ENCODE data around the gene BMERB1. TPM values are rescaled to one million over a fixed set of nuclear protein-coding genes. Genes with fewer than 3 reads are reported as not detected.
"Not testable (repeated sequence)": the region's sequence is repeated elsewhere in the genome, so short reads cannot be mapped to it uniquely, and the experiment has no call there.

Gene BMERB1
- total RNA-seq, 4 donors from 2014 or later = 75.6 to 103 (median 92.9) TPM

DNA sequence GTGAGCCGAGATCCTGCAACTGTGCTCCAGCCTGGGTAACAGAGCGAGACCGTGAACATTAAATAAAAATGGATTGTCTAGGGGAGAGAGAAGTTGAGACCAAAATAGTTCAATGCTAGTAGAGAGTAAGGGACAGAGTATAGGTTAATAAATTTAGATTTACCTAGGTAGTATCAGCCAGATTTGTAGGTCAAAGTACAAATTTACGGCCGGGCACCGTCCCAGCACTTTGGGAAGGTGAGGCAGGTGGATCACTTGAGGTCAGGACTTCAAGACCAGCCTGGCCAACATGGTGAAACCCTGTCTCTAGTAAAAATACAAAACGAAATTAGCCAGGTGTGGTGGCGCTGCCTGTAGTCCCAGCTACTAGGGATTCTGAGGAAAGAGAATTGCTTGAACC is 12.2 kb upstream of the BMERB1 start:
- intact Hi-C loops (cut with DNase I) = loop anchor here (10.0 kb wide), 1 partner anchor 193 kb away; no protein-coding TSS in a partner anchor
- no peak overlapping the region for H3K27ac ChIP-seq (replicated peaks in 1 of 4)
- WGBS = 87% methylated on average over 8 of the region's 8 CpGs
- H3K27me3 ChIP-seq = no peaks in the 10 kb centered on the region
- no peak for DNase-seq (ENCODE audit: extremely low spot score)
- peaks cover 0 to 2% (median under 1%) of the 10 kb centered on the region in 4 donors for H3K4me1 ChIP-seq
- no peak overlapping the region for H3K4me3 ChIP-seq
- no peaks in the 10 kb centered on the region for H3K36me3 ChIP-seq
- no peak for TF ChIP-seq EP300 (IDR thresholded peaks at IDR 0.05)
- TF ChIP-seq POLR2AphosphoS5 (IDR thresholded peaks at IDR 0.05) = no peak
- TF ChIP-seq, protein P1, sequence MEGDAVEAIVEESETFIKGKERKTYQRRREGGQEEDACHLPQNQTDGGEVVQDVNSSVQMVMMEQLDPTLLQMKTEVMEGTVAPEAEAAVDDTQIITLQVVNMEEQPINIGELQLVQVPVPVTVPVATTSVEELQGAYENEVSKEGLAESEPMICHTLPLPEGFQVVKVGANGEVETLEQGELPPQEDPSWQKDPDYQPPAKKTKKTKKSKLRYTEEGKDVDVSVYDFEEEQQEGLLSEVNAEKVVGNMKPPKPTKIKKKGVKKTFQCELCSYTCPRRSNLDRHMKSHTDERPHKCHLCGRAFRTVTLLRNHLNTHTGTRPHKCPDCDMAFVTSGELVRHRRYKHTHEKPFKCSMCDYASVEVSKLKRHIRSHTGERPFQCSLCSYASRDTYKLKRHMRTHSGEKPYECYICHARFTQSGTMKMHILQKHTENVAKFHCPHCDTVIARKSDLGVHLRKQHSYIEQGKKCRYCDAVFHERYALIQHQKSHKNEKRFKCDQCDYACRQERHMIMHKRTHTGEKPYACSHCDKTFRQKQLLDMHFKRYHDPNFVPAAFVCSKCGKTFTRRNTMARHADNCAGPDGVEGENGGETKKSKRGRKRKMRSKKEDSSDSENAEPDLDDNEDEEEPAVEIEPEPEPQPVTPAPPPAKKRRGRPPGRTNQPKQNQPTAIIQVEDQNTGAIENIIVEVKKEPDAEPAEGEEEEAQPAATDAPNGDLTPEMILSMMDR (IDR thresholded peaks at IDR 0.05) = no peak
- no peak for TF ChIP-seq POLR2A (IDR thresholded peaks at IDR 0.05; ENCODE audit: low read depth)
- no peaks in the 10 kb centered on the region for H3K9me3 ChIP-seq

DNA sequence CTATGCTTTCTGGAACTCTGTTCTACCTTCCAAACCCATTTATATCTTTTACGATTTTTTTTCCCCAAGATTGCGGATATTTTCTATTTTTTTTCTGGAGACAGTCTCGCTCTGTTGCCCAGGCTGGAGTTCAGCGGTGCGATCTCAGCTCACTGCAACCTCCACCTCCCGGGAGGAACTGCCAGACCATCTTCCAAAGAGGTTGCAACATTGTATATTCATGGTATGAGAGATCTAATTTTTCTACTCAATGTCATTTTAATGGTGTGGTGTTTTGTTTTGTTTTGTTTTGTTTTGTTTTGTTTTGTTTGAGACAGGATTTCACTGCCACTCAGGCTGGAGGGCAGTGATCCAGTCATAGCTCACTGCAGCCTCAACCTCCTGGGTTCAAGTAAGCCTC is 8.5 kb upstream of the BMERB1 start:
- Histone ChIP-seq H3K27ac (replicated peaks in 1 of 4) (no peak overlapping the region), H3K4me3 (no peak overlapping the region), H3K27me3 (no peaks in the 10 kb centered on the region), H3K36me3 (no peaks in the 10 kb centered on the region), H3K9me3 (no peaks in the 10 kb centered on the region), H3K4me1 (peaks cover 6 to 15% (median 12%) of the 10 kb centered on the region in 4 donors)
- DNase-seq (ENCODE audit: extremely low spot score) = no peak
- 89% methylated on average over 6 of the region's 6 CpGs for WGBS
- intact Hi-C loops (cut with DNase I) = loop anchor here (10.0 kb wide), 1 partner anchor 189 kb away; no protein-coding TSS in a partner anchor
- TF ChIP-seq, protein P1 (IDR thresholded peaks at IDR 0.05) = no peak
- no peak for TF ChIP-seq POLR2AphosphoS5 (IDR thresholded peaks at IDR 0.05)
- TF ChIP-seq EP300 (IDR thresholded peaks at IDR 0.05) = no peak
- no peak for TF ChIP-seq POLR2A (IDR thresholded peaks at IDR 0.05; ENCODE audit: low read depth)

DNA sequence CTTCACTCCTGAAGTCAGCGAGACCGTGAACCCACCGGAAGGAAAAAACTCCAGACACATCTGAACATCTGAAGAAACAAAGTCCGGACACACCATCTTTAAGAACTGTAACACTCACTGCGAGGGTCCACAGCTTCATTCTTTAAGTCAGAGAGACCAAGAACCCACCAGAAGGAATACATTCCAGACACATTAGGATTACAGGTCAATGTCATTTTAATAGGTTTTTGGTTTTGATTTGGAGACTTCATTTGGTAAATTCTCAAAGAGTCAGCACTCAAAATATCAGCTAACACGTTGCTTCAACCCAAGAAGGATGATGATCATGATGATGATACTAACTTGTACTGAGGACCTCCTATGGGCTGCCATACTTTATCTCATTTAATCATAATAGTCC is 7.6 kb upstream of the BMERB1 start:
- Histone ChIP-seq H3K36me3 (no peaks in the 10 kb centered on the region), H3K27ac (replicated peaks in 1 of 4) (no peak overlapping the region), H3K4me3 (no peak overlapping the region), H3K9me3 (no peaks in the 10 kb centered on the region), H3K27me3 (no peaks in the 10 kb centered on the region), H3K4me1 (peaks cover 6 to 15% (median 12%) of the 10 kb centered on the region in 4 donors)
- no peak for DNase-seq (ENCODE audit: extremely low spot score)
- TF ChIP-seq POLR2AphosphoS5 (IDR thresholded peaks at IDR 0.05) (no peak), POLR2A (IDR thresholded peaks at IDR 0.05; ENCODE audit: low read depth) (no peak), EP300 (IDR thresholded peaks at IDR 0.05) (no peak)
- TF ChIP-seq, protein P1 (IDR thresholded peaks at IDR 0.05) = no peak
- 74% methylated on average over 6 of the region's 6 CpGs for WGBS
- intact Hi-C loops (cut with DNase I) = loop anchor here (10.0 kb wide), 1 partner anchor 188 kb away; no protein-coding TSS in a partner anchor

DNA sequence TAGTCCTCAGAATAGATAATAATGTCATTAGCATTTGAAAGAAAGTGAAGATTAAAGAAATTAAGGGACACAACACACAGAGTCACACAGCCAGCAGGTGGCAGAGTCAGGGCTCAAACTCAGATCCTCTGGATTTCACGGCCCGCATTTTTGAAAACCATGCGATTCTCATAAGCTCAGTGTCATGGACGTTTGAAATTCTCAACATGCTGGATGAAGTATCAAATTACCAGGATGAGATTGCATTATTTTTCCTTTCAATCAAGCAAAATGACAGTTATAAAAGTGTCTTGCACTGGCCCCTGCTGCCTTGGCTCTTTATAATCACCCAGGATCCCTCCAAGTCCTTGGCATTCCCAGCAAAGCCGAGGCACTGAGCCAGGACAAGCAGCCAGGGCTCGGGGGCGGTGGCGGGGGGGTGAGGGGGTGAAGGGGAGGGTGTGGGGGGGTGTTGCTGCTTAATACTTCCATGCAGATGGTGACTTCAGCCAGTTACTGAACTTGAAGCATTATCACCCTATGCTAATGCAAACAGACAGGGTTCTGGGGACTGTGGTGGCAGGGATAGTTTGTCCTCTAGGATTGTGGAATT is 6.6 kb upstream of the BMERB1 start:
- peak overlapping the region; percentile 3 to 61 (median 52) for H3K27ac ChIP-seq (replicated peaks in 1 of 4)
- no peak for DNase-seq (ENCODE audit: extremely low spot score)
- WGBS = 18% methylated on average over 8 of the region's 8 CpGs
- peaks cover 6 to 15% (median 12%) of the 10 kb centered on the region in 4 donors for H3K4me1 ChIP-seq
- peak overlapping the region; percentile 13 to 36 (median 26) for H3K4me3 ChIP-seq
- no peaks in the 10 kb centered on the region for H3K9me3 ChIP-seq
- H3K36me3 ChIP-seq = no peaks in the 10 kb centered on the region
- no peaks in the 10 kb centered on the region for H3K27me3 ChIP-seq
- intact Hi-C loops (cut with DNase I) = loop anchor here (10.0 kb wide), 1 partner anchor 187 kb away; no protein-coding TSS in a partner anchor
- peak; percentile 37 to 59 for TF ChIP-seq POLR2AphosphoS5 (IDR thresholded peaks at IDR 0.05)
- no peak for TF ChIP-seq EP300 (IDR thresholded peaks at IDR 0.05)
- TF ChIP-seq, protein P1 (IDR thresholded peaks at IDR 0.05) = peak; percentile 68 to 84 (median 70)

DNA sequence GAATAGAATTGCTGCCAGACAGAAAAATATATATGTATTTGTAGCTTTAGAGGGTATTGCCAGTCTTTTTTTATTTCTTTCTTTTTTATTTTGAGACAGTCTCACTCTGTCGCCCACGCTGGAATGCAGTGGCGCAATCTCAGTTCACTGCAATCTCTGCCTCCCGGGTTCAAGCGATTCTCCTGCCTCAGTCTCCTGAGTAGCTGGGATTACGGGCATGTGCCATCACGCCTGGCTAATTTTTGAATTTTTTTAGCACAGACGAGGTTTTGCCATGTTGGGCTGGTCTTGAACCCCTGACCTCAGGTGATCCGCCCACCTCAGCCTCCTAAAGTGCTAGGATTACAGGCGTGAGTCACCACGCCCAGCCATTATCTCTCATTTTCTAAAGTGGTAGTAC is 3.5 kb upstream of the BMERB1 start:
- DNase-seq (ENCODE audit: extremely low spot score); H3K27ac ChIP-seq (replicated peaks in 1 of 4); H3K4me3 ChIP-seq; H3K36me3 ChIP-seq; H3K27me3 ChIP-seq; H3K9me3 ChIP-seq: not testable (repeated sequence)
- WGBS = 86% methylated on average over 11 of the region's 11 CpGs
- peaks cover 8 to 32% (median 29%) of the 10 kb centered on the region in 4 donors for H3K4me1 ChIP-seq
- intact Hi-C loops (cut with DNase I) = loop anchor here (5.0 kb wide), 1 partner anchor 121 kb away; no protein-coding TSS in a partner anchor
